NCI-H2227 (cell line): ENCODE data around the gene NME7.
"Not testable (repeated sequence)": the region's sequence is repeated elsewhere in the genome, so short reads cannot be mapped to it uniquely, and the experiment has no call there.

Experiments
- DNase-seq: peaks from one replicate; lab custom pipeline; 2025; ENCODE audit not compliant: unreplicated experiment; lab: John Stamatoyannopoulos, UW

Gene NME7

GRCh38 chr1:169236143-169236542, 131.5 kb downstream of the NME7 start:
- no peak for DNase-seq

- no peak for DNase-seq
These were observed 132.0 kb downstream of the NME7 start for GRCh38 chr1:169235568-169235967.

- no peak for DNase-seq
These were observed 132.8 kb downstream of the NME7 start for GRCh38 chr1:169234780-169235179.

- no peak for DNase-seq
These were observed 150.0 kb downstream of the NME7 start for GRCh38 chr1:169217636-169218035.

- DNase-seq: no peak
These were observed 153.0 kb downstream of the NME7 start for GRCh38 chr1:169214598-169214997.

- no peak for DNase-seq
These were observed 155.5 kb downstream of the NME7 start for GRCh38 chr1:169212088-169212487.

GRCh38 chr1:169207797-169208520, 159.6 kb downstream of the NME7 start:
- DNase-seq: no peak

- DNase-seq: no peak
These were observed 163.4 kb downstream of the NME7 start for GRCh38 chr1:169204157-169204556.

GRCh38 chr1:169202791-169203665, 164.6 kb downstream of the NME7 start:
- no peak for DNase-seq

GRCh38 chr1:169201084-169201619, 166.4 kb downstream of the NME7 start:
- DNase-seq: no peak

- no peak for DNase-seq
These were observed 167.3 kb downstream of the NME7 start for GRCh38 chr1:169200319-169200718.

GRCh38 chr1:169196581-169196980, 171.0 kb downstream of the NME7 start:
- no peak for DNase-seq

GRCh38 chr1:169196161-169196560, 171.4 kb downstream of the NME7 start:
- no peak for DNase-seq

- DNase-seq: no peak
These were observed 174.3 kb downstream of the NME7 start for GRCh38 chr1:169193191-169193850.

- DNase-seq: no peak
These were observed 181.5 kb downstream of the NME7 start for GRCh38 chr1:169186106-169186505.

GRCh38 chr1:169184812-169185211, 182.8 kb downstream of the NME7 start:
- DNase-seq: no peak

GRCh38 chr1:169180174-169180573, 187.4 kb downstream of the NME7 start:
- no peak for DNase-seq

- DNase-seq: not testable (repeated sequence)
These were observed 188.2 kb downstream of the NME7 start for GRCh38 chr1:169179431-169179830.

GRCh38 chr1:169175461-169175860, 192.1 kb downstream of the NME7 start:
- DNase-seq: no peak

GRCh38 chr1:169163059-169163458, 204.5 kb downstream of the NME7 start:
- DNase-seq: no peak

- DNase-seq: no peak
These were observed 206.0 kb downstream of the NME7 start for GRCh38 chr1:169161496-169162194.
